ENCODE measurements around the gene ILKAP. TPM values are rescaled to one million over a fixed set of nuclear protein-coding genes. Genes with fewer than 3 reads are reported as not detected.

Gene ILKAP
- total RNA-seq, 1 experiment from 2014 or later, result 41.5 TPM

GRCh38 chr2:238174701-238175100 lies 28.8 kb downstream of the ILKAP start:
- Histone ChIP-seq H3K27ac (ENCODE audit: insufficient read length, low read depth, low read length) (no peak overlapping the region), H2AK5ac (ENCODE audit: insufficient read length, low read length) (no peak overlapping the region), H2BK120ac (ENCODE audit: low read depth, low read length, poor library complexity, severe bottlenecking) (no peak overlapping the region), H3T11ph (ENCODE audit: low read length) (no peak overlapping the region), H4K8ac (replicated peaks; ENCODE audit: insufficient read length, low read depth, low read length) (no peak overlapping the region), H2BK12ac (ENCODE audit: insufficient read length, low read depth, low read length) (no peak overlapping the region), H3K14ac (ENCODE audit: insufficient read depth, low read length) (no peak overlapping the region), H3K4me2 (ENCODE audit: insufficient read depth, insufficient read length, low read length) (no peak overlapping the region), H4K5ac (ENCODE audit: insufficient read length, low read depth, low read length) (no peak overlapping the region), H2BK15ac (ENCODE audit: low read depth, low read length) (no peak overlapping the region), H2BK20ac (ENCODE audit: low read depth, low read length, poor library complexity, severe bottlenecking) (no peak overlapping the region), H2AFZ (ENCODE audit: low read length) (no peak overlapping the region), H3K23ac (ENCODE audit: insufficient read length, low read depth, low read length) (no peak overlapping the region), H3K79me1 (ENCODE audit: insufficient read depth, low read depth, low read length, poor library complexity, severe bottlenecking) (no peaks in the 10 kb centered on the region), H3K23me2 (ENCODE audit: insufficient read length, low read depth, low read length, poor library complexity, severe bottlenecking) (no peaks in the 10 kb centered on the region), H2BK5ac (ENCODE audit: insufficient read length, low read length) (no peak overlapping the region), H3K27me3 (ENCODE audit: insufficient read depth, low read length) (no peaks in the 10 kb centered on the region), H3K4ac (ENCODE audit: low read depth, low read length) (no peak overlapping the region), H4K20me1 (ENCODE audit: control insufficient read depth, insufficient read depth, insufficient read length) (no peaks in the 10 kb centered on the region), H4K91ac (ENCODE audit: insufficient read length, low read depth, low read length) (no peak overlapping the region), H3K56ac (ENCODE audit: insufficient read length, low read depth, low read length) (no peak overlapping the region), H3K79me2 (ENCODE audit: insufficient read depth, low read length) (no peaks in the 10 kb centered on the region), H3K18ac (ENCODE audit: insufficient read length, low read depth, low read length) (no peak overlapping the region), H3K9ac (ENCODE audit: extremely low read depth, insufficient read length, low read length) (no peak overlapping the region), H3K9me3 (ENCODE audit: control insufficient read depth, low read depth, low read length) (no peaks in the 10 kb centered on the region), H3K4me1 (ENCODE audit: insufficient read depth, low read length) (no peaks in the 10 kb centered on the region)
- Mint-ChIP-seq H3K4me3 (no peak overlapping the region), H3K27me3 (ENCODE audit: low read depth) (no peaks in the 10 kb centered on the region), H3K4me1 (no peaks in the 10 kb centered on the region), H3K9me3 (no peaks in the 10 kb centered on the region), H3K27ac (no peak overlapping the region), H3K36me3 (ENCODE audit: insufficient read depth in 1 of 3, low read depth in 3 of 3) (peaks cover 16 to 73% (median 58%) of the 10 kb centered on the region in 3 experiments; a peak in 6 of 7 replicates)
- no peak for DNase-seq
- TF ChIP-seq CTCF (conservative IDR thresholded peaks at IDR 0.05), result no peak
- WGBS (ENCODE audit: extremely low coverage, insufficient read length, low lambda C conversion rate), result no CpG with 5 or more reads among the region's 3 CpGs

Data from H9 (cell line).